Left ventricle myocardium superior (tissue), 1 donor: ENCODE data around the gene TOR1A. TPM values are rescaled to one million over a fixed set of nuclear protein-coding genes. Genes with fewer than 3 reads are reported as not detected.
A peak's percentile ranks its signal among the peaks of the same experiment; 100 is the strongest.
"Not testable (repeated sequence)": the region's sequence is repeated elsewhere in the genome, so short reads cannot be mapped to it uniquely, and the experiment has no call there.

Experiments
- ATAC-seq: fragments of 200-7000 bp; cut with Tn5 transposase; one replicate; pipeline ENCODE4 v1.9.1; 2020; ENCODE audit warnings: mild to moderate bottlenecking, moderate library complexity
- DNase-seq: peaks from one replicate; pipeline ENCODE4 v3.0.0-alpha.2; 2020
- intact Hi-C: fragments of 100-400 bp; cut with micrococcal nuclease; formaldehyde crosslinking; loops from one replicate; pipeline ENCODE4 v1.11.0; 2022
- total RNA-seq: library from RNA; stranded (reverse); fragmentation: NEBNext Ultra II Directional; extraction: Animal tissue kit (Norgen Biotek cat#: 25700); gene quantifications from one replicate; pipeline ENCODE4 v1.2.1, GENCODE V29; 2021
- donor health status: DM: no; HTN: yes; CAD: no; lungs with severe emphysema.

Gene TOR1A
- total RNA-seq, 1 donor from 2014 or later: 11.7 TPM

GRCh38 chr9:129796029-129796428 lies 27.9 kb downstream of the TOR1A start:
- intact Hi-C loops: not testable (repeated sequence)

GRCh38 chr9:129794549-129794948 lies 29.4 kb downstream of the TOR1A start:
- DNase-seq (no peak), ATAC-seq (no peak)
- intact Hi-C loops: no loop called here

More at GRCh38 chr9:129796029-129796428, 27.9 kb downstream of the TOR1A start:
- DNase-seq, ATAC-seq: not testable (repeated sequence)

- DNase-seq (no peak), ATAC-seq (no peak)
- intact Hi-C loops: loop anchor here (10.0 kb wide), 1 partner anchor 52 kb away; no protein-coding TSS in a partner anchor
Observed at GRCh38 chr9:129786481-129786880, 37.5 kb downstream of the TOR1A start.

GRCh38 chr9:129785866-129786265 lies 38.1 kb downstream of the TOR1A start:
- intact Hi-C loops: loop anchor here (10.0 kb wide), 1 partner anchor 51 kb away; no protein-coding TSS in a partner anchor
- no peak for DNase-seq
- no peak for ATAC-seq

GRCh38 chr9:129784970-129785369 lies 39.0 kb downstream of the TOR1A start:
- DNase-seq, ATAC-seq: not testable (repeated sequence)
- intact Hi-C loops: loop anchor here (10.0 kb wide), 1 partner anchor 50 kb away; no protein-coding TSS in a partner anchor

GRCh38 chr9:129783516-129784361 lies 40.2 kb downstream of the TOR1A start:
- peak; percentile 56 for DNase-seq
- intact Hi-C loops: loop anchor here (10.0 kb wide), 1 partner anchor 49 kb away; no protein-coding TSS in a partner anchor
- peak; percentile 95 for ATAC-seq

DNA sequence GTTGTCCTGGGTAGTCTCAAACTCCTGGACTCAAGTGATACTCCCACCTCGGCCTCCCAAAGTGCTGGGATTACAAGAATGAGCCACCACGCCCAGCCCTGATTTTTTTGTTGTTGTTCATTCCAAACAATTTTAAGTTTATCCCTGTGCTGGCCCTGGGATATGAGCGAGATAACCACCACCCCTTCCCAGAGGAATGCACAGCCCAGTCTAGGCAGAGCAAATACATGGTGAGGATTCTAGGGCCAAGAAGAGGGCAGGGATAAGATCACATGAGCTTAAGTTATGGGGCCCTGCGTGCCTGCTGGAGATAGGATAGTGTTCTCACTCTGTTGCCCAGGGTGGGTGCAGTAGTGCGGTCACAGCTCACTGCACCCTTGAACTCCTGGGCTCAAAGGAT lies 42.0 kb downstream of the TOR1A start:
- DNase-seq (no peak), ATAC-seq (no peak)
- intact Hi-C loops: loop anchor here (10.0 kb wide), 1 partner anchor 47 kb away; no protein-coding TSS in a partner anchor

- no peak for DNase-seq
- intact Hi-C loops: loop anchor here (10.0 kb wide), 1 partner anchor 46 kb away; no protein-coding TSS in a partner anchor
- ATAC-seq: no peak
Observed at GRCh38 chr9:129781131-129781530, 42.8 kb downstream of the TOR1A start.

DNA sequence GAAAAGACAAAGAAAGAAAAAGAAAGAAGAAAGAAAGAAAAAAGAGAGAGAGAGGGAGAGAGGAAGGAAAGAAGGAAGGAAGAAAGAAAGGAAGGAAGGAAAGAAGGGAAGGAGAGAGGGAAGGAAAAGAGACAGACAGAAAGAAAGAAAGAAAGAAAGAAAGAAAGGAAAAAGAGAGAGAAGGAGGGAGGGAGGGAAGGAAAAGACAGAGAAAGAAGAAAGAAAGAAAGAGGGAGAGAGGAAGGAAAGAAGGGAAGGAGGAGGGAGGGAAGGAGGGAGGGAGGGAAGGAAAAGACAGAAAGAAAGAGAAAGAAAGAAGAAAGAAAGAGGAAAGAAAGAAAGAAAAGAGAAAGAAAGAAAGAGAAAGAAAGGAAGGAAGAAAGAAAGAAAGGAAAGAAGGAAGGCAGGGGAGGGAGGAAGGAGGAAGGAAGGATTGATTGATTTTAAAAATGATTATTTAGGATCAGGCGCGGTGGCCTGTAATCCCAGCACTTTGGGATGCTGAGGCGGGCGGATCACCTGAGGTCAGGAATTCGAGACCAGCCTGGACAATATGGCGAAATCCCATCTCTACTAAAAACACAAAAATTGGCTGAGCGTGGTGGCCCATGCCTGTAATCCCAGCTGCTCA lies 44.3 kb downstream of the TOR1A start:
- ATAC-seq (no peak), DNase-seq (no peak)
- intact Hi-C loops: loop anchor here (10.0 kb wide), 1 partner anchor 45 kb away; no protein-coding TSS in a partner anchor

- DNase-seq: no peak
- ATAC-seq: no peak
- intact Hi-C loops: no loop called here
Observed at GRCh38 chr9:129778469-129778868, 45.5 kb downstream of the TOR1A start.

DNA sequence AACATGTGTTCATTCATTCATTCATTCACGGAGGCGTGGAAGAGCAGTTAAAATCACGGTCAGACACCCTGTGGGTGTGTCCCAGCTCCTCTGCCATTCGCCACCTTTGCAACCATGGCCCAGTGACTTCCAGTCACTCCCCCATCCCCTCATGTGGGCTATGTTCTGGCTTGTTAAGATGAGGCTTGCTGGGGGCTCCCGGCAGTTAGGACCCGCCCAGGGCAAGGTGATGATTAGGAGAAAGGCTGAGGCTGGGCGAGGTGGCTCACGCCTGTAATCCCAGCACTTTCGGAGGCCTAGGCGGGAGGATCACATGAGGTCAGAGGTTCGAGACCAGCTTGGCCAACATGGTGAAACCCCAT lies 46.2 kb downstream of the TOR1A start:
- intact Hi-C loops: no loop called here
- DNase-seq (no peak), ATAC-seq (no peak)

- intact Hi-C loops: no loop called here
- DNase-seq (peak; percentile 95), ATAC-seq (peak; percentile 99)
Observed at GRCh38 chr9:129776938-129777768, 46.8 kb downstream of the TOR1A start.

DNA sequence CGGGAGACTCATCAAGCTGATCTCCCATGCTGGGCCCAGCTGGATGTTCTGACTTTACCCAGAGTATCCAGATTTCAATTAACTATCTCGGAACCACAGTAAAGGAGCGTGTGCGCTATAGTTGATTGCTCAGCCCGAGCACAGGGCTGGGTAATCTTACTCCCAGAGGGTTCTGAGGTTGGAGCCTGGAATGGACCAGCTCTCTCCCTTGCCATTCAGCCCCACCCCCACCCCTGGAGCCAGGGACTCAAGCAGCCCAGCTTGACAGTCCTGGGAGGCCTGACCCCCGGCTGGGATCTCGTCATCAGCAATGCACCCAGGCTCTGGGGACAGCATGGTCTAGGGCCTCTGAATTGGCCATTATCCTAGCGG lies 47.4 kb downstream of the TOR1A start:
- peak; percentile 41 for DNase-seq
- peak; percentile 32 for ATAC-seq
- intact Hi-C loops: no loop called here

GRCh38 chr9:129776096-129776495 lies 47.8 kb downstream of the TOR1A start:
- ATAC-seq, DNase-seq, intact Hi-C loops: not testable (repeated sequence)

DNA sequence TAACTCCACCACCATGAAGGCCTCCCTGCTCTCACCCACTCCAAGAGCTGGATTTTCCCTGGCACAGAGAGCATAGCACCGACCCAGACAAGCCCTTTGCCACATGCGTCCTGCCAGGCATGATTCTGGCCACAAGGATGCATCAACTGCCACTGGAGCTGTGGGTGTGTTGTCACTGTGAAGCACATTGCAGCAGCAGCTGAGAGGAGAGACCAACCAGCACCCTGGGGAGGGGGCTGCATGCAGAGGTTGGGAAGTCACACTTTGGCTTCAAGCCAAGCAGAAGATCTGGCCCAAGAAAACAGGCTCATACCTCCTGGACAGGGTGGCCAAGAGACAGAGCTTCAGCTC lies 48.5 kb downstream of the TOR1A start:
- intact Hi-C loops: no loop called here
- DNase-seq (no peak), ATAC-seq (no peak)

GRCh38 chr9:129774791-129775447 lies 49.0 kb downstream of the TOR1A start:
- ATAC-seq (no peak), DNase-seq (no peak)

DNA sequence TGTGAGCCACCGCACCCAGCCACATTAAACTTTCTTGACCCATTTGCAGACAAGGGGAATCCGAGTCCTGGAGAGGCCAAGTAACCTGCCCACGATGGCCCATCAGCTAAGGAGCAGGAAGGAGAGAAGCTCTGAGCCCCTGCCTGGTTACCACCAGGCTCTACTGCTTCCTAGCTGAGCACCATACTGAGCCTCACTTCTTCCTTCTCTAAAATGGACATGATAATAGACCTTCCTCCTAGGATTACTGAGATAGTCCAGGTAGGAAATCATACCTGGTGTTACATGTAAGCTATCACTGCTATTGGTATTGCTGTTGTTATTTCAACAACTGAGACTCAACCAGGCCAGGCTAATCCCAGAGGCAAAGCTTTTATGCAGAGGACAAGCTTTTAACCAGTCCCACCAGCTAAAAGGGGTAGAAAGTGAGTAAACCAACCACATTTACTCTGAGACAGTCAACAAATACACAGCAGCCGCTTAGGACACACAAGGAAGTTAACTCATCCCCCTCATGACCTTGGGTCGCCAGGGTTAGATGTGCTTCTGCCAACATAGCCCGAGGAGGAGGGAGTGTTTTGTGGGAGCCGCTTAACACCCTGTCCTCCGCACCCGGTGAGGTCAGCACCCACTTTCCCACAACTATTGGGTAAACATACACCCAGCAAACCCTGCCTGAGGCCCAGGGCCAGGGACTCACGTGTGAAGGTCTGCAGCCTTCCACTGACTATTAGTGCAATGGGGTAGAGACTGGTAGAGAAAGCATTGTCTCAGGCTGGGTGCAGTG lies 50.5 kb downstream of the TOR1A start:
- DNase-seq: no peak

More at GRCh38 chr9:129774791-129775447, 49.0 kb downstream of the TOR1A start:
- intact Hi-C loops: no loop called here

GRCh38 chr9:129770741-129771140 lies 53.2 kb downstream of the TOR1A start:
- no peak for ATAC-seq
- intact Hi-C loops: no loop called here
- no peak for DNase-seq

More for the DNA sequence above, 50.5 kb downstream of the TOR1A start:
- ATAC-seq: no peak
- intact Hi-C loops: no loop called here
